Central memory CD8-positive, alpha-beta T cell (primary cell): ENCODE results near the gene LRRC59.

ENCODE experiments used
- ATAC-seq: fragments of 150-1000 bp; cut with Tn5 transposase; replicated peaks from 2 replicates; pipeline ENCODE4 v1.10.0; 2022; ENCODE audit warnings: mild to moderate bottlenecking, moderate FRiP score, moderate number of reproducible peaks; ENCODE audit not compliant: poor library complexity, severe bottlenecking; ENCODE audit errors: extremely low read depth
- DNase-seq, 2 donors: peaks; one replicate each; pipeline ENCODE4 v3.0.0; 2021; ENCODE audit warnings: low spot score in 2 of 2
- H3K27ac Mint-ChIP-seq: one replicate; pipeline ENCODE4 v1.8.0; 2022; ENCODE audit warnings: low read depth, mild to moderate bottlenecking, moderate library complexity, mixed read lengths
- H3K27me3 Mint-ChIP-seq: one replicate; pipeline ENCODE4 v1.8.0; 2022; ENCODE audit warnings: mixed read lengths
- H3K36me3 Mint-ChIP-seq: one replicate; pipeline ENCODE4 v1.8.0; 2022; ENCODE audit warnings: mild to moderate bottlenecking, moderate library complexity, mixed read lengths; ENCODE audit not compliant: insufficient read depth
- H3K4me1 Mint-ChIP-seq: one replicate; pipeline ENCODE4 v1.8.0; 2022; ENCODE audit warnings: mixed read lengths
- H3K4me3 Mint-ChIP-seq: one replicate; pipeline ENCODE4 v1.8.0; 2022; ENCODE audit warnings: mild to moderate bottlenecking, moderate library complexity, mixed read lengths
- H3K9me3 Mint-ChIP-seq: one replicate; pipeline ENCODE4 v1.8.0; 2022; ENCODE audit warnings: mixed read lengths

The LRRC59 gene

GRCh38 chr17:50392621-50393020, 4.7 kb downstream of the LRRC59 start:
- Mint-ChIP-seq H3K4me3 (no peak overlapping the region), H3K9me3 (no peaks in the 10 kb centered on the region), H3K36me3 (peaks cover 64% of the 10 kb centered on the region), H3K4me1 (peaks cover 34% of the 10 kb centered on the region), H3K27me3 (no peaks in the 10 kb centered on the region), H3K27ac (no peak overlapping the region)
- DNase-seq (no peak), ATAC-seq (no peak)

GRCh38 chr17:50389534-50389933, 7.8 kb downstream of the LRRC59 start:
- H3K9me3 Mint-ChIP-seq: no peaks in the 10 kb centered on the region
- DNase-seq: no peak
- H3K36me3 Mint-ChIP-seq: peaks cover 79% of the 10 kb centered on the region
- no peak overlapping the region for H3K4me3 Mint-ChIP-seq
- ATAC-seq: no peak
- H3K27me3 Mint-ChIP-seq: no peaks in the 10 kb centered on the region
- peaks cover 25% of the 10 kb centered on the region for H3K4me1 Mint-ChIP-seq
- no peak overlapping the region for H3K27ac Mint-ChIP-seq

GRCh38 chr17:50388728-50389127, 8.6 kb downstream of the LRRC59 start:
- peaks cover 80% of the 10 kb centered on the region for H3K36me3 Mint-ChIP-seq
- H3K27ac Mint-ChIP-seq: no peak overlapping the region
- H3K4me3 Mint-ChIP-seq: no peak overlapping the region
- no peaks in the 10 kb centered on the region for H3K9me3 Mint-ChIP-seq
- H3K27me3 Mint-ChIP-seq: no peaks in the 10 kb centered on the region
- DNase-seq (no peak), ATAC-seq (no peak)
- peaks cover 19% of the 10 kb centered on the region for H3K4me1 Mint-ChIP-seq

- H3K4me1 Mint-ChIP-seq: peaks cover 10% of the 10 kb centered on the region
- ATAC-seq (no peak), DNase-seq (no peak)
- no peaks in the 10 kb centered on the region for H3K9me3 Mint-ChIP-seq
- H3K4me3 Mint-ChIP-seq: no peak overlapping the region
- H3K36me3 Mint-ChIP-seq: peaks cover 68% of the 10 kb centered on the region
- H3K27me3 Mint-ChIP-seq: no peaks in the 10 kb centered on the region
- no peak overlapping the region for H3K27ac Mint-ChIP-seq
Measured at GRCh38 chr17:50386510-50386909, 10.8 kb downstream of the LRRC59 start.

GRCh38 chr17:50382931-50383330, 14.4 kb downstream of the LRRC59 start:
- H3K27me3 Mint-ChIP-seq: no peaks in the 10 kb centered on the region
- peaks cover 52% of the 10 kb centered on the region for H3K36me3 Mint-ChIP-seq
- ATAC-seq: no peak
- no peak overlapping the region for H3K27ac Mint-ChIP-seq
- no peak overlapping the region for H3K4me3 Mint-ChIP-seq
- DNase-seq: no peak
- H3K4me1 Mint-ChIP-seq: peaks cover 10% of the 10 kb centered on the region
- no peaks in the 10 kb centered on the region for H3K9me3 Mint-ChIP-seq

- H3K9me3 Mint-ChIP-seq: no peaks in the 10 kb centered on the region
- DNase-seq (no peak), ATAC-seq (no peak)
- peaks cover 10% of the 10 kb centered on the region for H3K4me1 Mint-ChIP-seq
- H3K27me3 Mint-ChIP-seq: no peaks in the 10 kb centered on the region
- H3K27ac Mint-ChIP-seq: no peak overlapping the region
- no peak overlapping the region for H3K4me3 Mint-ChIP-seq
- H3K36me3 Mint-ChIP-seq: peaks cover 43% of the 10 kb centered on the region
Measured at GRCh38 chr17:50381920-50382319, 15.4 kb downstream of the LRRC59 start.

- Mint-ChIP-seq H3K4me3 (no peak overlapping the region), H3K36me3 (peaks cover 41% of the 10 kb centered on the region), H3K27ac (no peak overlapping the region), H3K27me3 (no peaks in the 10 kb centered on the region), H3K9me3 (no peaks in the 10 kb centered on the region), H3K4me1 (peaks cover 7% of the 10 kb centered on the region)
- DNase-seq: no peak
- ATAC-seq: no peak
Measured at GRCh38 chr17:50381260-50381815, 16.0 kb downstream of the LRRC59 start.

- no peak for ATAC-seq
- no peak for DNase-seq
Measured at GRCh38 chr17:50380369-50381259, 16.7 kb downstream of the LRRC59 start.

GRCh38 chr17:50379351-50380132, 17.8 kb downstream of the LRRC59 start:
- H3K27me3 Mint-ChIP-seq: no peaks in the 10 kb centered on the region
- no peaks in the 10 kb centered on the region for H3K4me1 Mint-ChIP-seq
- no peak for DNase-seq
- peaks cover 30% of the 10 kb centered on the region for H3K36me3 Mint-ChIP-seq
- no peak for ATAC-seq
- H3K9me3 Mint-ChIP-seq: no peaks in the 10 kb centered on the region
- H3K4me3 Mint-ChIP-seq: no peak overlapping the region
- no peak overlapping the region for H3K27ac Mint-ChIP-seq

More at GRCh38 chr17:50380369-50381259, 16.7 kb downstream of the LRRC59 start:
- Mint-ChIP-seq H3K9me3 (no peaks in the 10 kb centered on the region), H3K36me3 (peaks cover 40% of the 10 kb centered on the region), H3K4me1 (peaks cover 5% of the 10 kb centered on the region), H3K27ac (no peak overlapping the region), H3K27me3 (no peaks in the 10 kb centered on the region), H3K4me3 (no peak overlapping the region)

- H3K4me3 Mint-ChIP-seq: no peak overlapping the region
- no peak overlapping the region for H3K27ac Mint-ChIP-seq
- peaks cover 22% of the 10 kb centered on the region for H3K4me1 Mint-ChIP-seq
- no peaks in the 10 kb centered on the region for H3K9me3 Mint-ChIP-seq
- H3K36me3 Mint-ChIP-seq: peaks cover 13% of the 10 kb centered on the region
- no peak for ATAC-seq
- no peak for DNase-seq
- no peaks in the 10 kb centered on the region for H3K27me3 Mint-ChIP-seq
Measured at GRCh38 chr17:50375858-50376538, 21.3 kb downstream of the LRRC59 start.

- Mint-ChIP-seq H3K4me3 (peak overlapping the region; percentile 92), H3K27me3 (no peaks in the 10 kb centered on the region), H3K27ac (peak overlapping the region; percentile 97), H3K36me3 (peaks cover 12% of the 10 kb centered on the region), H3K4me1 (peaks cover 22% of the 10 kb centered on the region), H3K9me3 (no peaks in the 10 kb centered on the region)
- no peak for DNase-seq
- no peak for ATAC-seq
Measured at GRCh38 chr17:50373705-50374104, 23.6 kb downstream of the LRRC59 start.
